ENCODE results near the gene PRKX.

- no peak for TF ChIP-seq POLR2A (IDR thresholded peaks at IDR 0.05; ENCODE audit: low read depth, low read length)
- no peak for TF ChIP-seq TAF1 (IDR thresholded peaks at IDR 0.05; ENCODE audit: borderline replicate concordance, low read depth, low read length)
- TF ChIP-seq POLR2AphosphoS5 (IDR thresholded peaks at IDR 0.05; ENCODE audit: low read depth, low read length): no peak
Measured at GRCh38 chrX:3592184-3592583, 121.3 kb downstream of the PRKX start.

Measured in GM12892 (cell line).